Measurements from ENCODE around the gene NKX6-2. TPM values are rescaled to one million over a fixed set of nuclear protein-coding genes. Genes with fewer than 3 reads are reported as not detected.
"Not testable (repeated sequence)": the region's sequence is repeated elsewhere in the genome, so short reads cannot be mapped to it uniquely, and the experiment has no call there.

The NKX6-2 gene
- polyA plus RNA-seq, 1 donor = 1.7 TPM

- DNase-seq = no peak
- Histone ChIP-seq H3K4me3 (ENCODE audit: low read length) (no peak overlapping the region), H3K36me3 (ENCODE audit: control insufficient read depth, insufficient read depth, low read length) (no peaks in the 10 kb centered on the region), H3K27ac (ENCODE audit: low read length) (no peak overlapping the region), H3K27me3 (ENCODE audit: control insufficient read depth, insufficient read depth, low read length) (peaks cover 3% of the 10 kb centered on the region), H3K4me1 (ENCODE audit: control insufficient read depth, insufficient read depth, low read length) (no peaks in the 10 kb centered on the region), H3K9me3 (ENCODE audit: control insufficient read depth, low read depth, low read length) (peaks cover 8% of the 10 kb centered on the region)
- WGBS (ENCODE audit: insufficient coverage, low lambda C conversion rate) = no CpG with 5 or more reads among the region's 21 CpGs
These were observed 19.7 kb upstream of the NKX6-2 start for GRCh38 chr10:132805599-132805998.

GRCh38 chr10:132804785-132805426 lies 19.0 kb upstream of the NKX6-2 start:
- DNase-seq = no peak
- WGBS (ENCODE audit: insufficient coverage, low lambda C conversion rate) = 40% methylated on average over 2 of the region's 23 CpGs
- Histone ChIP-seq H3K36me3 (ENCODE audit: control insufficient read depth, insufficient read depth, low read length) (no peaks in the 10 kb centered on the region), H3K27ac (ENCODE audit: low read length) (no peak overlapping the region), H3K4me3 (ENCODE audit: low read length) (no peak overlapping the region), H3K27me3 (ENCODE audit: control insufficient read depth, insufficient read depth, low read length) (peaks cover 3% of the 10 kb centered on the region), H3K9me3 (ENCODE audit: control insufficient read depth, low read depth, low read length) (peaks cover 8% of the 10 kb centered on the region), H3K4me1 (ENCODE audit: control insufficient read depth, insufficient read depth, low read length) (no peaks in the 10 kb centered on the region)

GRCh38 chr10:132804287-132804686 lies 18.3 kb upstream of the NKX6-2 start:
- DNase-seq = no peak
- Histone ChIP-seq H3K4me3 (ENCODE audit: low read length) (no peak overlapping the region), H3K27ac (ENCODE audit: low read length) (no peak overlapping the region), H3K36me3 (ENCODE audit: control insufficient read depth, insufficient read depth, low read length) (no peaks in the 10 kb centered on the region), H3K4me1 (ENCODE audit: control insufficient read depth, insufficient read depth, low read length) (no peaks in the 10 kb centered on the region), H3K27me3 (ENCODE audit: control insufficient read depth, insufficient read depth, low read length) (peaks cover 3% of the 10 kb centered on the region), H3K9me3 (ENCODE audit: control insufficient read depth, low read depth, low read length) (peaks cover 8% of the 10 kb centered on the region)
- WGBS (ENCODE audit: insufficient coverage, low lambda C conversion rate) = 95% methylated on average over 4 of the region's 11 CpGs

- peaks cover 8% of the 10 kb centered on the region for H3K9me3 ChIP-seq (ENCODE audit: control insufficient read depth, low read depth, low read length)
- no peaks in the 10 kb centered on the region for H3K4me1 ChIP-seq (ENCODE audit: control insufficient read depth, insufficient read depth, low read length)
- no CpG with 5 or more reads among the region's 34 CpGs for WGBS (ENCODE audit: insufficient coverage, low lambda C conversion rate)
- DNase-seq = no peak
- no peaks in the 10 kb centered on the region for H3K36me3 ChIP-seq (ENCODE audit: control insufficient read depth, insufficient read depth, low read length)
- peaks cover 3% of the 10 kb centered on the region for H3K27me3 ChIP-seq (ENCODE audit: control insufficient read depth, insufficient read depth, low read length)
- H3K4me3 ChIP-seq (ENCODE audit: low read length) = no peak overlapping the region
- H3K27ac ChIP-seq (ENCODE audit: low read length) = no peak overlapping the region
These were observed 17.7 kb upstream of the NKX6-2 start for GRCh38 chr10:132803416-132804210.

GRCh38 chr10:132802694-132803320 lies 16.9 kb upstream of the NKX6-2 start:
- no peaks in the 10 kb centered on the region for H3K36me3 ChIP-seq (ENCODE audit: control insufficient read depth, insufficient read depth, low read length)
- no peak overlapping the region for H3K4me3 ChIP-seq (ENCODE audit: low read length)
- H3K27ac ChIP-seq (ENCODE audit: low read length) = no peak overlapping the region
- no peaks in the 10 kb centered on the region for H3K27me3 ChIP-seq (ENCODE audit: control insufficient read depth, insufficient read depth, low read length)
- no peaks in the 10 kb centered on the region for H3K4me1 ChIP-seq (ENCODE audit: control insufficient read depth, insufficient read depth, low read length)
- no CpG with 5 or more reads among the region's 16 CpGs for WGBS (ENCODE audit: insufficient coverage, low lambda C conversion rate)
- no peak for DNase-seq
- H3K9me3 ChIP-seq (ENCODE audit: control insufficient read depth, low read depth, low read length) = peaks cover 8% of the 10 kb centered on the region

GRCh38 chr10:132802048-132802447 lies 16.1 kb upstream of the NKX6-2 start:
- WGBS (ENCODE audit: insufficient coverage, low lambda C conversion rate) = no CpG with 5 or more reads among the region's 8 CpGs
- H3K27ac ChIP-seq (ENCODE audit: low read length) = no peak overlapping the region
- DNase-seq = no peak
- no peaks in the 10 kb centered on the region for H3K4me1 ChIP-seq (ENCODE audit: control insufficient read depth, insufficient read depth, low read length)
- H3K4me3 ChIP-seq (ENCODE audit: low read length) = no peak overlapping the region
- H3K36me3 ChIP-seq (ENCODE audit: control insufficient read depth, insufficient read depth, low read length) = no peaks in the 10 kb centered on the region
- peaks cover 4% of the 10 kb centered on the region for H3K9me3 ChIP-seq (ENCODE audit: control insufficient read depth, low read depth, low read length)
- H3K27me3 ChIP-seq (ENCODE audit: control insufficient read depth, insufficient read depth, low read length) = peaks cover under 1% of the 10 kb centered on the region

GRCh38 chr10:132799865-132800264 lies 13.9 kb upstream of the NKX6-2 start:
- peaks cover 9% of the 10 kb centered on the region for H3K27me3 ChIP-seq (ENCODE audit: control insufficient read depth, insufficient read depth, low read length)
- H3K9me3 ChIP-seq (ENCODE audit: control insufficient read depth, low read depth, low read length) = peaks cover 4% of the 10 kb centered on the region
- DNase-seq = no peak
- H3K36me3 ChIP-seq (ENCODE audit: control insufficient read depth, insufficient read depth, low read length) = no peaks in the 10 kb centered on the region
- WGBS (ENCODE audit: insufficient coverage, low lambda C conversion rate) = no CpG with 5 or more reads among the region's 11 CpGs
- H3K4me3 ChIP-seq (ENCODE audit: low read length) = no peak overlapping the region
- H3K27ac ChIP-seq (ENCODE audit: low read length) = no peak overlapping the region
- no peaks in the 10 kb centered on the region for H3K4me1 ChIP-seq (ENCODE audit: control insufficient read depth, insufficient read depth, low read length)

- no CpG with 5 or more reads among the region's 15 CpGs for WGBS (ENCODE audit: insufficient coverage, low lambda C conversion rate)
- no peak overlapping the region for H3K27ac ChIP-seq (ENCODE audit: low read length)
- no peak for DNase-seq
These were observed 12.9 kb upstream of the NKX6-2 start for GRCh38 chr10:132798876-132799275.

GRCh38 chr10:132798403-132798802 lies 12.5 kb upstream of the NKX6-2 start:
- peaks cover 4% of the 10 kb centered on the region for H3K9me3 ChIP-seq (ENCODE audit: control insufficient read depth, low read depth, low read length)
- no peaks in the 10 kb centered on the region for H3K4me1 ChIP-seq (ENCODE audit: control insufficient read depth, insufficient read depth, low read length)
- no peak overlapping the region for H3K4me3 ChIP-seq (ENCODE audit: low read length)
- no CpG with 5 or more reads among the region's 21 CpGs for WGBS (ENCODE audit: insufficient coverage, low lambda C conversion rate)
- H3K27me3 ChIP-seq (ENCODE audit: control insufficient read depth, insufficient read depth, low read length) = peaks cover 12% of the 10 kb centered on the region
- H3K36me3 ChIP-seq (ENCODE audit: control insufficient read depth, insufficient read depth, low read length) = no peaks in the 10 kb centered on the region
- no peak for DNase-seq
- H3K27ac ChIP-seq (ENCODE audit: low read length) = no peak overlapping the region

More at GRCh38 chr10:132798876-132799275, 12.9 kb upstream of the NKX6-2 start:
- Histone ChIP-seq H3K27me3 (ENCODE audit: control insufficient read depth, insufficient read depth, low read length) (peaks cover 9% of the 10 kb centered on the region), H3K4me3 (ENCODE audit: low read length) (no peak overlapping the region), H3K4me1 (ENCODE audit: control insufficient read depth, insufficient read depth, low read length) (no peaks in the 10 kb centered on the region), H3K36me3 (ENCODE audit: control insufficient read depth, insufficient read depth, low read length) (no peaks in the 10 kb centered on the region), H3K9me3 (ENCODE audit: control insufficient read depth, low read depth, low read length) (peaks cover 4% of the 10 kb centered on the region)

- not testable (repeated sequence) for DNase-seq; H3K4me3 ChIP-seq (ENCODE audit: low read length); H3K9me3 ChIP-seq (ENCODE audit: control insufficient read depth, low read depth, low read length); H3K4me1 ChIP-seq (ENCODE audit: control insufficient read depth, insufficient read depth, low read length); H3K27ac ChIP-seq (ENCODE audit: low read length); H3K36me3 ChIP-seq (ENCODE audit: control insufficient read depth, insufficient read depth, low read length)
- H3K27me3 ChIP-seq (ENCODE audit: control insufficient read depth, insufficient read depth, low read length) = peaks cover 14% of the 10 kb centered on the region
- 100% methylated on average over 3 of the region's 32 CpGs for WGBS (ENCODE audit: insufficient coverage, low lambda C conversion rate)
These were observed 12.0 kb upstream of the NKX6-2 start for GRCh38 chr10:132797986-132798385.

Measured in large intestine (tissue), 3 donors.